Fibroblast of pulmonary artery (primary cell): Measurements from ENCODE around the gene FAM131C.

Experiments used
- DNase-seq: peaks from one replicate; pipeline ENCODE4 v3.0.0-alpha.2; 2010; ENCODE audit warnings: low read depth
- H3K4me3 ChIP-seq: replicated peaks from 2 replicates; pipeline ENCODE4 v1.5.1; 2011; ENCODE audit warnings: low read depth, mild to moderate bottlenecking, control low read depth, low read length, moderate library complexity
- TF ChIP-seq, protein P1 (sequence below): IDR thresholded peaks from 2 replicates; pipeline ENCODE4 v1.5.1; 2011; ENCODE audit warnings: mild to moderate bottlenecking, control low read depth, low read length, inconsistent platforms; ENCODE audit errors: missing control alignments

FAM131C gene

DNA sequence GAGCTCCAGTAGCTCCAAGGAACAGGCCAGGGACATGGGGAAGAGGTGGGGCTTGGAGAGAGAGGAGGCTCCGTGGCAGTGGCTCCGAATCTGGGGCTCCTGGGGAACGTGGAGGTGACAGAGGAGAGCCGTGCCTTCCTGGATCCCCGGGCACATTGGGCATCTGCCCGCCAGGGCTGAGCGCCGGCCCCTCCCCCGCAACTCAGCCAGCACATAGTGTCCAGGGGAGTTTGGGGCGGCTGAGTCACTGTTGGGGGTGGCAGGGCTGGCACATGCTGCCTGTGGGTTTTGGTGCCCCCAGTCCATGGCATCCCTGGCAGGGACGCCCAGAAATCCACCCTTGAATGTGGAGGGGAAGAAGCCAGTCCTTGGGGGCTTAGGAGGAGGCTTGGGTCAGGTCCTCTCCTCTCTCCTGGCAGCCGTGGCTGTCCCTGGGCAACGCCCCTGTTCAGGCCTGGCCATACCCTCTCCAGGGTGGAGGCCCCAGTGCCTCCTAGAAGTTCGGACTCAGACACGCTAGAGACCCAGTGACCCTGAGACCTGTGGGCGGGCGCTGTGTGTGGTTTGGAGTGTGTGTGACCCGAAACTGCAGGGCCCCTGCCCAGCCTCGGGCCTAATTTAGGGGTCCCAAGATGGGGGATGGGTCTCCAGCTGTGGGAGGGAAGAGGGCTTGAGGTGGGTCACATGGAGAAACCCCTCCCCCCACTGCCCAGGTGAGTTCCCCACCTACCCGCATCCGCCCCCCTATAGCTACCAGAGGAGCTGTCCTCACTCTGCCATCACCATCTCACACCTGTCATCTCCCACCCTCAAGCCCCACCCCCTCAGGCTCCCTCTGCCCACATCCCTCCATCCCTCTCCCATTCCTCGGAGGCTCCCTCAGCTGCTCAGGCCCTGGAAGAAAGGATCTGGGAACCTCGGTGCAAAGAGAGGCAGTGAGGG is 57.2 kb downstream of the FAM131C start:
- DNase-seq: no peak
- H3K4me3 ChIP-seq: no peak overlapping the region
- TF ChIP-seq, protein P1, sequence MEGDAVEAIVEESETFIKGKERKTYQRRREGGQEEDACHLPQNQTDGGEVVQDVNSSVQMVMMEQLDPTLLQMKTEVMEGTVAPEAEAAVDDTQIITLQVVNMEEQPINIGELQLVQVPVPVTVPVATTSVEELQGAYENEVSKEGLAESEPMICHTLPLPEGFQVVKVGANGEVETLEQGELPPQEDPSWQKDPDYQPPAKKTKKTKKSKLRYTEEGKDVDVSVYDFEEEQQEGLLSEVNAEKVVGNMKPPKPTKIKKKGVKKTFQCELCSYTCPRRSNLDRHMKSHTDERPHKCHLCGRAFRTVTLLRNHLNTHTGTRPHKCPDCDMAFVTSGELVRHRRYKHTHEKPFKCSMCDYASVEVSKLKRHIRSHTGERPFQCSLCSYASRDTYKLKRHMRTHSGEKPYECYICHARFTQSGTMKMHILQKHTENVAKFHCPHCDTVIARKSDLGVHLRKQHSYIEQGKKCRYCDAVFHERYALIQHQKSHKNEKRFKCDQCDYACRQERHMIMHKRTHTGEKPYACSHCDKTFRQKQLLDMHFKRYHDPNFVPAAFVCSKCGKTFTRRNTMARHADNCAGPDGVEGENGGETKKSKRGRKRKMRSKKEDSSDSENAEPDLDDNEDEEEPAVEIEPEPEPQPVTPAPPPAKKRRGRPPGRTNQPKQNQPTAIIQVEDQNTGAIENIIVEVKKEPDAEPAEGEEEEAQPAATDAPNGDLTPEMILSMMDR: no peak

DNA sequence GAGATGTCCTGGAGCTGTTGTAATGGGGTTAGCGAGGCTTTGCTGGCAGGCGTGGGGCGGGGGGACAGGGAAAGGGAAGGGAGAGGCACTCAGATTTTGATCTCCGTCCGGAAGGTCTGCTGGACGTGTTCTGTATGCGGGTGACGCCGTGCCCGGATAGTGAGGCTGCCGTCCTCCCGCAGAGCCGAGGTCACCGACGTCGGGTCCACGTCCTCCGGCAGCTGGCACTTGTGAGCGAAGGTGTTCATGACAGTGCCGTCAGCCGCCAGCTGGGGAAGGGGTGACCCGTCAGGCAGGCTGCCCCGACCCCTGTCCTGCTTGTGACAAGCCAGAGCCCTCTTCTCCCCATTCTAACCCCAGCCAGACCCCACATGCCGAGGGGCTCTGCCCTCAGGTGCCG is 58.0 kb downstream of the FAM131C start:
- DNase-seq: no peak
- TF ChIP-seq, protein P1: no peak
- H3K4me3 ChIP-seq: no peak overlapping the region

DNA sequence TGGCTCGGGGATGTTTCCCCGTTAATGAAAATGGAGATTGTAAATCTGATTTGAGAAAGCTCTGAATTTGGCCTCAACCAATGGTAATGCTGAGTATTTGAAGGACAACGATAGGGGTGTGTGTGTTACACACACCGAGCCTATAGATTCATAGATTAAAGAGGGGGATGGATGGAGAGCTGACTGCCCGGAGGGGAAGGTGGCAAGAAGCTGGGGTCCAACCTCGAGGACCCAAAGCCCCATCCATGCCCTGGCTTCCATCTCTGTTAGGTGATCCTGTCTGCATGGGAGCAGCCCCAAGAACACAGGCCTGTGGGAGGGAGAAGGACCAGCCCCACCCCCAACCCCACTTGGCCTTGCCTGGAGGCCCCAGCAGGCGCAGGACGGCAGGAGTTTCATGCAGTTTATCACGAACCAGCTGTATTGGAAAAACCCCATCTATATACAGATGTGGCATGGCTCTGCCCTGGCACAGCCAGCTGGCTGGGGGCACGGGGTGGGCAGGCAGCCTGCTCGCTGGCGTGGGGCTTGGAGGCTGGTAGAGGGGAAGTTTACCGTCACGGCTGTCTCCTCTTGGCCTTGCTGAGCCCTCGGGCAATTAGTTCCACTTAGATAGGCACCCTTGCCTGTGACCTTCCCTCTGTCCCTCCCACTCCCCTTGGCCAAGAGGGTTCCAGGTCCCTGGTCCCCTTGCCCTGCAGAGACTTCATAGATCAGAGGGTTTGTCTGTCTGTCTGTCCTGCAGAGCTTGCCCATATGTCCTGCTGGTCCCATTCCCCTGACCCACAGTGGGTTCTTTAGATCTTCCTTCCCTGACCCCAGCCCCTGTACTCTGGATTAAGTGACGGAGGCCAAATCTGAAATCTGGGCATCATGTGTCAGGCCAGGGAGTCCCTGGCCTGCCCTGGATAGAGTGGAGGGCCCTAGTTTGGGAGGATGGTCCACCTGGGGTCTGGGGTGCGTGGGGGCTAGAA is 58.7 kb downstream of the FAM131C start:
- TF ChIP-seq, protein P1: no peak
- no peak overlapping the region for H3K4me3 ChIP-seq

DNA sequence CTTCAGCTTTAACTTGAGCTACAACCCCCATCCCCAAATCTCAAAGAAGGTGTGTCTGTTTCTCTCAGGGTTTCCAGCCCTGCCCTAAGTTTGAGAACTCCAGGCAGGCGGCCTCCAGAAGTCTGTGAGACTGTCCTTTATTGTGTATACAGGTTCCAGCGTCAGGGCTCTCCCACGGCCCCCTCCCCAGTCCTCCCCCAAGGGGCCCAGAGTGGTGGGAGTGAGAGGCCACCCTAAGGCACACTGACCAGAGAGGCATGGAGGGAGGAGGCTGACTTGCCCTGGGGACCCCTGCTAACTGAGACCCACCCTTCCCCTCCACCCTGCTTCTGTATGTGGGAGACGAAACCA is 59.6 kb downstream of the FAM131C start:
- no peak for DNase-seq
- TF ChIP-seq, protein P1: no peak
- H3K4me3 ChIP-seq: no peak overlapping the region

More for the DNA sequence above, 58.7 kb downstream of the FAM131C start:
- DNase-seq: no peak

DNA sequence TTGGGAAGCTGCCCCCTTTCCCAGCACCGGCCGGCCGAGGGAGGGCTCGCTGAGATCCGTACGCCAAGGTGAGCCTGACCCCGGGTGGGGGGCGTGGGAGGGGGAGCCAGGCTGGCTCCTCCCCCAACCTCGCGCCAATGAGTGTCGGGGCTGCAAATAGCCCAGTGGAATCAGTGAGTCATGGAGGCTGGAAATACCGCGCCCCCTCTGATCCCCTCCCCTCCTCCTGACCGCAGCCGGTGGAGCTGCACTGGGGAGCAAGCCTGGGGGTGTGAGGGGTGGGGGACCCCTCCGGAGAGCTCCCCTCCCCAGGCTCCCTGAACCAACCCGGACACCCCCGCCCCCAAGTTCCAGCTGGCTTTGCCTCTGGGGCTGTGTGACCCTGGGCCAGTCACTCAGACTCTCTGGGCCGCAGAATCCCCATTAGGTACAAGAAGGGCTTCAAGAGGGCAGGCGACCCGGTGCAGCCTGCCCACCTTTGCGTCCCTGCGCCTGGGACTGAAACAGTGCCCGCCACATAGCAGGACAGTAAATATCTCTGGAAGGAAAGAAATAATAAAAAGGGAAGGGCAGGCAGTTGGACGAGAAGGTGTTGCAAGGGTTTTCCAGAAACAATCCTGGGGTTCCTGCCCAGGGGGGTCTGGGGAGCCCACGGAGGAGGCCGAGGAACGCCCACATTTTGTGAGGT is 60.1 kb downstream of the FAM131C start:
- TF ChIP-seq, protein P1: no peak
- peak overlapping the region; percentile 31 for H3K4me3 ChIP-seq
- peak; percentile 65 for DNase-seq

DNA sequence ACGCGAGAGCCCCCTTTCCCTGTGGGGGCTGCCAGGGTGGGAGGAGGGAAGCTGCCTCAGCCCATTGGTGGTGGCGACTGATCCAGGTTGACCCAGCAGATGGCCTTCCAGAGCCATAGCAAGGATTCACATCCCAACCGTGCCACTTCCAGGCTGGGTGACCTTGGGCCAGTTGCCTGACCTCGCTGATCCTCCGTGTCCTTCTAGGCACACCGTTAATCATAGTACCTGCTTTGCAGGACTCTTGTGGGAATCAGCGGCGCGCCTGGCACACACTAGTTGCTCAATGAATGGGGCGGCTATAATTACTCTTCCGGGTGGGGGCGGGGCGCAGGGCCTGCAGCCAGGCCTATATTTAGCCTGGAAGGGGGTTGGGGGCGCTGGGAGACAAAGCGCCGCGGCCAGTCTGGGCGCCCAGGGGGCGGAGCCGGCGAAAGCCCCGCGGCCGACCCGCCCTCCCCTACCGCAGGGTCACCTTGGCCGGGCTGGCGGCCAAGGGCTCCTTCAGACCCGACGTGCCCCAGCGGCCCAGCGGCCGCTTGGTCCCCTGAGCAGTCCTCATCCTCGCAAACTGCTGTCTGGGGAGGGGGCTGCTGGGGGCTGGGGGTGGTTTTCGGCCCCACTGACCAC is 60.7 kb downstream of the FAM131C start:
- DNase-seq: peak; percentile 70
- TF ChIP-seq, protein P1: no peak
- peak overlapping the region; percentile 31 for H3K4me3 ChIP-seq
